HG03045 (cell line): ENCODE measurements around the gene AACS.
"Not testable (repeated sequence)": the region's sequence is repeated elsewhere in the genome, so short reads cannot be mapped to it uniquely, and the experiment has no call there.

Source experiments
- ATAC-seq: cut with Tn5 transposase; IDR thresholded peaks from one replicate; pipeline ENCODE4 v1.9.1; 2021; ENCODE audit warnings: mild to moderate bottlenecking, moderate library complexity; ENCODE audit not compliant: unreplicated experiment

The AACS gene

GRCh38 chr12:125121106-125121505 lies 55.9 kb downstream of the AACS start:
- ATAC-seq: no peak

GRCh38 chr12:125122668-125123067 lies 57.4 kb downstream of the AACS start:
- no peak for ATAC-seq

GRCh38 chr12:125124320-125124966 lies 59.2 kb downstream of the AACS start:
- no peak for ATAC-seq

- no peak for ATAC-seq
Measured at GRCh38 chr12:125125271-125125670, 60.0 kb downstream of the AACS start.

- no peak for ATAC-seq
Measured at GRCh38 chr12:125128439-125129178, 63.4 kb downstream of the AACS start.

GRCh38 chr12:125129179-125129571 lies 63.9 kb downstream of the AACS start:
- ATAC-seq: no peak

GRCh38 chr12:125129591-125130255 lies 64.5 kb downstream of the AACS start:
- no peak for ATAC-seq

GRCh38 chr12:125131958-125132357 lies 66.7 kb downstream of the AACS start:
- no peak for ATAC-seq

GRCh38 chr12:125132698-125133400 lies 67.6 kb downstream of the AACS start:
- no peak for ATAC-seq

GRCh38 chr12:125133616-125134015 lies 68.4 kb downstream of the AACS start:
- ATAC-seq: no peak

GRCh38 chr12:125134576-125134975 lies 69.3 kb downstream of the AACS start:
- ATAC-seq: no peak

GRCh38 chr12:125135906-125136305 lies 70.7 kb downstream of the AACS start:
- no peak for ATAC-seq

- no peak for ATAC-seq
Measured at GRCh38 chr12:125136702-125137101, 71.5 kb downstream of the AACS start.

- ATAC-seq: no peak
Measured at GRCh38 chr12:125137766-125138344, 72.6 kb downstream of the AACS start.

GRCh38 chr12:125140279-125141209 lies 75.3 kb downstream of the AACS start:
- ATAC-seq: no peak

- ATAC-seq: not testable (repeated sequence)
Measured at GRCh38 chr12:125141210-125141573, 76.0 kb downstream of the AACS start.

GRCh38 chr12:125142601-125143000 lies 77.4 kb downstream of the AACS start:
- no peak for ATAC-seq

GRCh38 chr12:125143491-125143890 lies 78.3 kb downstream of the AACS start:
- ATAC-seq: no peak

GRCh38 chr12:125145196-125145595 lies 80.0 kb downstream of the AACS start:
- ATAC-seq: no peak

- ATAC-seq: no peak
Measured at GRCh38 chr12:125148316-125148715, 83.1 kb downstream of the AACS start.
